OCI-LY1 (cell line): Measurements from ENCODE around the gene IQGAP3.

Experiments used
- EZH2 ChIP-seq: fragments of 200-600 bp; sonication (generic), shearing (Covaris generic); IDR thresholded peaks from 2 replicates; pipeline ENCODE4 v1.8.0; 2017; ENCODE audit warnings: borderline replicate concordance, mixed run types, mild to moderate bottlenecking, antibody characterized with exemption, low read length, moderate library complexity, mixed read lengths
- TF ChIP-seq, protein P1 (sequence below): fragments of 200-600 bp; sonication (generic), shearing (Covaris generic); IDR thresholded peaks from 2 replicates; pipeline ENCODE4 v1.5.1; 2017; ENCODE audit warnings: mild to moderate bottlenecking, antibody characterized with exemption, low read length, moderate library complexity, mixed read lengths

- TF ChIP-seq, protein P1, sequence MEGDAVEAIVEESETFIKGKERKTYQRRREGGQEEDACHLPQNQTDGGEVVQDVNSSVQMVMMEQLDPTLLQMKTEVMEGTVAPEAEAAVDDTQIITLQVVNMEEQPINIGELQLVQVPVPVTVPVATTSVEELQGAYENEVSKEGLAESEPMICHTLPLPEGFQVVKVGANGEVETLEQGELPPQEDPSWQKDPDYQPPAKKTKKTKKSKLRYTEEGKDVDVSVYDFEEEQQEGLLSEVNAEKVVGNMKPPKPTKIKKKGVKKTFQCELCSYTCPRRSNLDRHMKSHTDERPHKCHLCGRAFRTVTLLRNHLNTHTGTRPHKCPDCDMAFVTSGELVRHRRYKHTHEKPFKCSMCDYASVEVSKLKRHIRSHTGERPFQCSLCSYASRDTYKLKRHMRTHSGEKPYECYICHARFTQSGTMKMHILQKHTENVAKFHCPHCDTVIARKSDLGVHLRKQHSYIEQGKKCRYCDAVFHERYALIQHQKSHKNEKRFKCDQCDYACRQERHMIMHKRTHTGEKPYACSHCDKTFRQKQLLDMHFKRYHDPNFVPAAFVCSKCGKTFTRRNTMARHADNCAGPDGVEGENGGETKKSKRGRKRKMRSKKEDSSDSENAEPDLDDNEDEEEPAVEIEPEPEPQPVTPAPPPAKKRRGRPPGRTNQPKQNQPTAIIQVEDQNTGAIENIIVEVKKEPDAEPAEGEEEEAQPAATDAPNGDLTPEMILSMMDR = no peak
- TF ChIP-seq EZH2 = no peak
Measured at GRCh38 chr1:156499842-156500542, 72.4 kb downstream of the IQGAP3 start.
